HG03103 (cell line): ENCODE data around the gene DSEL.

ENCODE experiments used
- ATAC-seq: cut with Tn5 transposase; IDR thresholded peaks from one replicate; pipeline ENCODE4 v1.9.1; 2021; ENCODE audit warnings: low read depth; ENCODE audit not compliant: unreplicated experiment

DSEL gene

DNA sequence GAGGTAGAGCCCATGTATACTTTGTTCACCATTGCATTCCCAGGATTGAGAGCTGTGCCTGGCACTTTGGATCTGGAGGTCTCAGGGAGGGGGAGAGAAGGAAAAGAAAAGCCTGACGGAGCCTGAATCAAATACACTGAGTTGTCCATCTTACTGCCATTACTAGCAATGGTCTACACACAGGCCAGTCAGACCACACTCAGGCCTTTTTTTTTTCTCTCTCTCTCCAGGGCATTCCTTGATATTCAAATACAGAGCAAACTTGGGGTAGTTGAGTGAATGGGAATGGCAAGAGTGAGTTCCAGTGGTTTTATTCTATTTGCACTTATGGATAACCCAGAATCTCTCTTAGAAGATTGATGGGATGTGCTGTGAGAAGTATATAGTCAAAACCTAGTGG, 11.8 kb downstream of the DSEL start:
- no peak for ATAC-seq

DNA sequence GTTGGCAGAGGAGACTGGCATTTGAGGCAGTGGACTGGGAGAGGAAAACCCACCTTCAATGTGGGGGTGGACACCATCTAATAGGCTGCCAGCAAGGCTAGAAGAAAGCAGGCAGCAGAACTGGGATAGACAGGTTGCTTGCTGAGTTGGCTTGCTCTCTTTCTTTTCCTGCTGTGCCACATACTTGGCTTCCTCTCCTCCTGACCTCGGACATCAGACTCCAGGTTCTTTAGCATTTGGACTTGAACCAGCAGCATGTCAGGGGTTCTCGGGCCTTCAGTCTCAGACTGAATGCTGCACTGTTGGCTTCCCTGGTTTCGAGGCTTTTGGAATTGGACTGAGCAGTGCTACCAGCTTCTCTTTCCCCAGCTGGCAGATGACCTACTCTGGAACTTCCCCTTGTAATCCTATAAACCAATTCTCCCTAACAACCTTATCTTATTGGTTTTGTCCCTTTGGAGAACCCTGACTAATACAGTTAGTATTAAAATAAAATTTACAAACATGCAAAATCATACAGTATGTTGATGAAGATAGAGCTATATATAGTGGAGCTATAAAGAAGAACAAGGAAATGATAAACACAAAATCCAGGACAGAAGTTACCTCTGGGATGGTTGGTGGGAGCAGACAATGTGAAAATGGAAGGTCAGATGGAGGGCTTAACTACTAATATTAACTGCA, 15.9 kb downstream of the DSEL start:
- ATAC-seq: no peak

DNA sequence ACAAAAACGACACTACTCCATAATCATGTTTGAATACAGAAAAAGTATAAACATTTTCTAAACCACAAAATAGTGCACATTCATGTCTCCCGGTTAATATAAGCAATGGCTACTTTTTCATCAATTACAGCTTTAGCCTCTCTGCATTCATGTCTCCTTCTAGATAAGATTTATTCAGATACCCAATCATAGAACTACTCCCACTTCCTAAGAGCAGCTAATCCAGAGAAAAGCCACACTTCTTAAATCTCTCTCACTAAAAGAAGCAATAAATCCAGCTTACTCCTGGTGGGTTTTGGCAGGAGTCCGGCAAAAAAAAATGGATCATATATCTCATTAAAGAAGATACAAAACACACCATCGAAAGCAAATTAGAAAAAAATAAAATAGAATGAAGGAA, 20.1 kb downstream of the DSEL start:
- ATAC-seq: no peak

DNA sequence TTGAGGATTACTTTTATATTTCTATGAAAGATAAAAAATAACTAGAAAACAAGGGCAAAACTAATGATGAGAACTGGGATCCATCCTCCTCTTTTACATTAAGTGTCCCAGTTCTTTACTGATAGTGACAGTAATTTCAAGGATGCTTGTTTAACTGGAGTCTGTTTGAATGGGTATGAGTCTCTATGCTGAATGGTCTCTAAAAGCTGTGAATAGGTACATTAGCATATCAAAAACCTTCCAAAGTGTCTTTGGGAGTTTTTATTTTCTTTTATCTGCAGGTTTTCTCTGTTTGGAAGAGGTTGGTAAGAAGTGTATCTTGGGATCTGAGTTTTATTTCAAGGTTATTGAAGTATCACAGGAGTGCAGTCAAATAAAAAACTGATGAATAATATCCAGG, 30.0 kb downstream of the DSEL start:
- ATAC-seq: no peak

DNA sequence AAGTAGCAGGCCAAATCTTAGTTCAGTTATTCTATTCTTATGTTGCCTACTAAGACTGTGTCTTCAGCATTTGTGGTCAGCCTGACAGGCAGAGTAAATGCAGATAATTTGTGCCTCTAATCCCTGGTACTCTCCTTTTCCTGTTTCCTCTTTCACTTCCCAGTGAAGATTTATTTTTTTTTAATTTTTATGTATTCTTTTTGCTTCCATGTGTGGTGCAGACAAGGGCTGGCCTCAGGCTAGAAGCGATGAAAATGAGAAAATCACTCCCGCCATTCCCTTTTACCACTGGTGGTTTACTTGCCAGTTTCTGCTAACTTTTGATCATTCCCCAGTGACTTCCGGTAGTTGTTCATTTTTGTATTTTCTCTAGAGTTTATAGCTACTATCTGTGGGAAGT, 30.9 kb downstream of the DSEL start:
- no peak for ATAC-seq

DNA sequence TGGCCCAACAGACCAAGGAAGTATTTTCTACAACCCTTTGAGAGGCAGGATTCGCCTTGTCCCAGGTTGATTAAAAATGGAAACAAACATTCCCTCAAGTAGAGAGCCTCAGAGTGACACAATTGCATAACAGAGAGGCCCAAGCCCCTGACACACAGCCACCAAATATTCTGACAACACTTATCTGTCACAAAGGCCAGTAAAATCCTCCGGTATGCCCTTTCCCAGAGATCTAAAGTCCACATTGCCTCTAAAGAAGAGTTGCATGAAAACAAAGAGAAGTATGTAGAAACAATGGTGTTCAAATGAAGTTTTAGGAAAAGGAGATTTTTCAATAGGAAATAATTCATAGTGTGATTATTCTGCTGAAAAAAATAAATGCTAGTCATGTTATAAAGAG, 32.1 kb downstream of the DSEL start:
- no peak for ATAC-seq

DNA sequence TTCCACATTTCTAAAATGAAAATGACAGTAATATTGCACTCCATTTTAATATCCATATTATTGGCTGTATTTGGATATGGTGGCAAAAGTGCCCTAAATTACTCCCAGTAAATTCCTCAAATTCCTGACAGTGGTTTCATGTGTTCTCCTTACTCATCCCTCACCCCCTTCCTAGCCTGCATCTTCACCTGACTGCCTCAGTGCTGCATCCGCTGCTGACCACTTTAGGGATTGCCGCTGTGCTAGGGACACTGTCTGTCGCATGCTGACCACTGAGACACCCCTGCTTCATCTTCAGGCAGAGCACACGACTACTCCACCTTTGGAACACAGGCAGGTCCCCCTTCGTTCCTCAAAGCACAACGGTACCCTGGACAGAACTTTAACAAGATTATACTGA, 32.6 kb downstream of the DSEL start:
- no peak for ATAC-seq

DNA sequence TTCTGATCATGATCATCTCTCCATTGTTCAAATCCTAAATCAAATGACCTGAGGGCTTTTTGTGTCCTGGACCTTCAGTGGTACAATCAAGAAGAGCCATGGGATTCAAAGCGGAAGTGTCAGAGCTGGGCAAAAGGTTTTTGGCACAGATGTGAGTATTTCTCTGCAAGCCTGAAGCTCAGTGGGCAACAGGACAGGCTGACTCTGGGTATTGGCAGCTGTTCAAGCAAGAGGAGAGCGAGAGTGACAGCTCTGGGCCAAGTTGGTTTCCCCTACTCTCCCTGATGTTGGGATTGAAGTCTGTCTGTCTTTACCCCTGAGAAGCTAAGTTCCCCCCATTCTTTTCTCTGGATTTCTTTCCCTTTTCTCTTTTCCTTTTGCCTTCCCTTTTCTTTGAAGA, 33.3 kb downstream of the DSEL start:
- ATAC-seq: no peak

DNA sequence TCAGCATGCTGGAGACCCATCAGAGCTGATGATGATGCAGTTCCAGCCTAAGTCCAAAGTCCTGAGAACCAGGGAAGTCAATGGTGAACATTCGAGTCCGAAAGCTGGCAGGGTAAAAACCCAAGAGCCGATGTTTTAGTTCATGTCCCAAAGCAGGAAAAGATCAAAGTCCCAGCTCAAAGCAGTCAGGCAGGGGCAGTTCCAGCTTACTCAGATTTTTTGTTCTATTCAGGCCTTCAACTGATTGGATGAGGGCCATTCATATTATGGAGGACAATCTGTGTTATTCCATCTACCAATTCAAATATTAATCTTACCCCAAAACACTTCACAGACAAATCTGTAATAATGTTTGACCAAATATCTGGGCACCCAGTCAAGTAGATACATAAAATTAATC, 38.3 kb downstream of the DSEL start:
- no peak for ATAC-seq

DNA sequence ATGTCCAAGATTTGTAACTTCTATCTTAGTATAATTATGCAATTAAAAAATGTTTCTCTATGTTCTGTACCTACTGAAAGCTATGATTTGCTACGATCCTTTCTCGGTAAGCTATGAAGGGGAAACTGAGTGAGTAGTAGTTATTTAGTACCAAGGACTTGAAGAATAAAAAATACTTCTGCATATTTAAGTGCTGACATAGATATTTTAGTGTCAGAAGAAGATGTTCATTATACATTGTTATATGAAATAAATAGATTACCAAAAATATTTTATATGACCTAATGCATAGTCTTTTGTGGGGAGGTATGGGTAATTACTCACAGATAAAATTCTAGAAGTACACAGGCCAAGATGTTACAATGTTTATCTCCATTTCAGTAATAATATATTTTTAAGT, 39.0 kb downstream of the DSEL start:
- ATAC-seq: no peak

DNA sequence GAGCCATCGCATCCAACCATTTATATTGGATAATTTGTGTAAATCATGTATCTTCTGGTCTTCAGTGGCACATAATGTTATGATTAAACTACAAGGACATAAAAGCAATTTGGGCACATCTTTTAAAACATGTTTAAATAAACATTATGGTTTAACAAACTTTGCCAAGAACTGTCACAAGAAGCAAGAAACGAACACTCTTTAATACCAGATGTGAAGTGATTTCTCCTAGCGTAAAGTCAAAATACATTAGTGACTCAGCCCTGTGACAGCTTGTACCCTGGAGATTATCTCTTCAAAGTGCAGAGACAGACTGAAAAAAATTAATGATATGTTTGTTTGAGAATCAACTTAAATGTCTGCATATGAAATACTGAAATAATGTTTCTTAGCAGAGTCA, 39.9 kb downstream of the DSEL start:
- no peak for ATAC-seq

DNA sequence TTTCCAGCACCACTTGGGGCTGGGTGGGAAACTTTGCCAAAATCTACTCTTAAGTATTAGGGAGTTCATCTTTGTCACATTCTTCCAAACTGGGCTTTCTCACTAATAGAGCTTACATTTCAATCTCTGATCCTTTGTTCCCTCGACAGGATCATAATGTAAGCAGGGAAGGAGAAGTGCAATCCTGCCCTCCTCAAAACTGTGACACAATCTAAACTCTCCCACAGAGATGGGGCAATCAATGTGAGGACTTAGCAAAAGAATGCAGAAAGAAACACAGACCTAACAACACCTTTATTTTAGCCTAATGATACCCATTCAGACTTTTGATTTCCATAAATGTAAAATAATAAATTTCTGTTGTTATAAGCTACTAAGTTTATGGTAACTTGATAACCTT, 40.8 kb downstream of the DSEL start:
- ATAC-seq: no peak

DNA sequence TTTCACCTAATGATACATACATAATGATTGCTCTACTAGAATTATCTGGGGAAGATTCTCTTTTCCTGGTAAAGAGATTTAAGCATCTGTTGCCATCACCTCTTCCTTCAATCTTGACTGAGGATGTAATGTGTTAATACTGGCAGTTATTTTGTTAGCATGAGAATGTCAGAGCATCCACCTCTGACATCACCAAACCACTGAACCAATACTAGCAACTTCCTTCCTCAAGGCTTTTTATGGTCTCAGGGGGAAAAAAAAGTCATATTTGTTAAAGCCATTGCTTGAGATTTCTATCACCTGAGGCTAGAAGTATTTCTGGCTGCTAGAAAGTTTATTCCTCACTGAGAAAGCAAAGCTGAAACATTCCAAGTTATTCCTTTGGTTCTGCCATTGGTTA, 48.5 kb downstream of the DSEL start:
- ATAC-seq: no peak

DNA sequence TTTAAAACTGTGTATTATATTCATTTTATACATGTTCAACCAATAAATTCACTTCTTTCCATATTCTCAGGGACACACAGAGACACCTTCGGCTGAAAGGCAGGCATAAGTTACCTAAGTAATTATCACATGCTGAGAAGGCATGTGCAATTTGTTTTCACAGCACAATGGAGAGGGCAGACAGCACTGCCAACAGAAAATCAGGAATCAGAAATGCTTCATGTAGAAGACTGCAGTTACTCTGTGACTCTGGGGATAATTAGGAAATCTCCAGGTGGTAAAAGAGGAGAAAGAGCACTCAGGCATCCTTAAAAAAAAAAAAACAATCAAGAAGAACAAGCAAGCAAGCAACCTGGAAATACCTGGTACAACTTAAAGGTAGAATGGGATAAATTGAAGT, 49.3 kb downstream of the DSEL start:
- no peak for ATAC-seq

DNA sequence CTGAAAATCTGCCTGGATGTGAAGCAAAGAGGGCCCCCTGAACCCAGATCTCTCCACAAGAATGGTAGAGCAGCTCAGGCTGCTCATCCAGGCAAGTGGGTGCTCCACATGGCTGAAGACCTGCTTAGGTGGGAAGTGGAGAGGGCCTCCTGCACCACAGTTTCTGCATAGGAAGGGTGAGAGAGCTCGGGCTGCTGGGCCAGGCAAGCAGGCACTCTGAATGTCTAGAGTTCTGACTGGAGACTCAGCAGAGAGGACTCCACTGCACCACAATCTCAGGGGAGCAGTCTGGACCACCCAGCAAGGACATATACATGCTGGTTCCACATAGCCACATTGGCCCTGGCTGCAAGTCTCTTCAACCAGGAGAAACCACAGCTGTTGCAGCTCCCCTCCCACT, 52.0 kb downstream of the DSEL start:
- no peak for ATAC-seq

DNA sequence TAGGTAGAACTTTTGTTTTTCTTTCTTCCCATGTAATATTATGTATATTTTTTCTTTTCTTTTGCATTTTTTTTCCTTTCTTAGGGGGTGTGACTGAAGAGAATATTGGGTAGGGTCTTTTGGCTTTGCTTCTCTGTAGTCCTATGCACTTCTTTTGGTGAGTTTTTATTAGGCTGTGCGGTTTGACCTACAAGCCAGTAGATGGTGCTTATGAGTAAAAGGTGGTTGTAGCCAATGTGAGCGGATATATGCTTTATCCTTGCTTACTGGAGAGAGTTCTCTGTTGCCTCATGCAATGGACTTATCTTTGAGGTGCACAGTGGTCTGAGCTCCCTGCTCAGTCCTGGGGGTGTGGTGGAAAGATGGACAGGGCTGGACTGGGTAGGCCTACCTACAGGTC, 52.7 kb downstream of the DSEL start:
- ATAC-seq: peak; percentile 65

DNA sequence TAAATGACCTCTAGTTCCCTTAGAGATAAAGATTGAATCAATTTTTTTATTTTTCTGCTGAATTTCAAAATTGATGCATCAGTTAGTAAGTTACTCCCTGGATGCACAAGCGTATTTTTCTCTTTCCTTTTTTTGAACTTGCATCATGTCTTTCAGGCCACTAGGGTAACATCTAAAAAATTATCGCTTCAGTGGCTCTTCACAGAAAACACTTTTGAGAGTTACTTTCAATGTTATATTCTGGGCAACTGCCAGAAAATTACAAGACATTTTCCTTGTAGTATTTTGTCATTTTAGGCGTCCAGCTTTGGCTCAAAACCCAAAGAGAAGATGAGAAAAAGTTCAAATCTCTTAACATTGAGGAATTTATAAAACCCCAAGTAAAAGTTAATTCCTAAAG, 59.8 kb downstream of the DSEL start:
- ATAC-seq: no peak
